Gastroesophageal sphincter (tissue), 4 donors: ENCODE results near the gene WDR54. TPM values are rescaled to one million over a fixed set of nuclear protein-coding genes. Genes with fewer than 3 reads are reported as not detected.
"Not testable (repeated sequence)": the region's sequence is repeated elsewhere in the genome, so short reads cannot be mapped to it uniquely, and the experiment has no call there.

Experiments used
- ATAC-seq: fragments of 150-250 bp; one replicate; pipeline ENCODE4 v1.9.1; 2016; ENCODE audit warnings: mild to moderate bottlenecking, moderate library complexity
- H3K27ac ChIP-seq, 4 donors: fragments of 200-600 bp; sonication (generic) in 3 of 4; 1 replicate in 3 of 4; 2 replicates in 1 of 4; pipeline ENCODE4 v1.5.1; 2016 to 2019
- H3K27me3 ChIP-seq: fragments of 200-600 bp; sonication (generic); one replicate; pipeline ENCODE4 v1.5.1; 2019
- H3K36me3 ChIP-seq, 2 donors: fragments of 200-600 bp; sonication (generic); one replicate each; pipeline ENCODE4 v1.5.1; 2019; ENCODE audit warnings: control low read depth in 1 of 2
- H3K4me1 ChIP-seq, 3 donors: fragments of 200-600 bp; sonication (generic); 1 replicate in 2 of 3; 2 replicates in 1 of 3; pipeline ENCODE4 v1.5.1; 2016 to 2019; ENCODE audit warnings: control low read depth in 2 of 3
- H3K4me3 ChIP-seq, 2 donors: fragments of 200-600 bp; sonication (generic); one replicate each; pipeline ENCODE4 v1.5.1; 2019; ENCODE audit warnings: mild to moderate bottlenecking in 1 of 2, moderate library complexity in 1 of 2
- H3K9me3 ChIP-seq, 3 donors: fragments of 200-600 bp; sonication (generic); one replicate each; pipeline ENCODE4 v1.5.1; 2017 to 2019; ENCODE audit warnings: control low read depth in 2 of 3
- CTCF ChIP-seq, 4 experiments: fragments of 200-600 bp in 2 of 4; fragments of 450-650 bp in 2 of 4; sonication (generic) in 1 of 4; IDR thresholded peaks; one replicate each; pipeline ENCODE4 v1.5.1; 2017 to 2019; ENCODE audit warnings: antibody characterized with exemption in 4 of 4, mild to moderate bottlenecking in 2 of 4, moderate library complexity in 2 of 4
- EP300 ChIP-seq: sonication (generic); formaldehyde crosslinking; IDR thresholded peaks from one replicate; pipeline ENCODE4 v1.6.1; 2017; ENCODE audit warnings: antibody characterized with exemption, mild to moderate bottlenecking
- POLR2A ChIP-seq, 2 donors: fragments of 450-650 bp; IDR thresholded peaks; one replicate each; pipeline ENCODE4 v1.6.1; 2017; ENCODE audit warnings: antibody characterized with exemption in 2 of 2, mild to moderate bottlenecking in 2 of 2, moderate library complexity in 1 of 2
- POLR2AphosphoS5 ChIP-seq: sonication (generic); formaldehyde crosslinking; IDR thresholded peaks from one replicate; pipeline ENCODE4 v1.6.1; 2017; ENCODE audit warnings: antibody characterized with exemption
- WGBS, 2 donors: methylation state at CpG; one replicate each; pipeline ENCODE4 v1.1.5; 2018; ENCODE audit warnings: low coverage in 1 of 2; 5-methylcytosine and 5-hydroxymethylcytosine counted together
- total RNA-seq, 4 donors: library from RNA; depleted of rRNA; stranded (reverse); fragments of >200 nt; gene quantifications; one replicate each; pipeline ENCODE4 v1.1.0, GENCODE V29; 2016

Gene WDR54
- total RNA-seq, 4 donors from 2014 or later, result 4.2 to 12.4 (median 8.8) TPM

GRCh38 chr2:74439803-74440377 lies 18.4 kb downstream of the WDR54 start:
- H3K4me1 ChIP-seq, result peaks cover 0 to 66% (median 13%) of the 10 kb centered on the region in 3 donors

GRCh38 chr2:74440378-74441169 lies 19.0 kb downstream of the WDR54 start:
- H3K9me3 ChIP-seq, result no peaks in the 10 kb centered on the region
- peaks cover 0 to 66% (median 13%) of the 10 kb centered on the region in 3 donors for H3K4me1 ChIP-seq
- H3K36me3 ChIP-seq, result no peaks in the 10 kb centered on the region
- peaks cover 29% of the 10 kb centered on the region for H3K27me3 ChIP-seq
- peak overlapping the region; percentile 15 to 88 (median 77) for H3K27ac ChIP-seq
- TF ChIP-seq POLR2A (IDR thresholded peaks at IDR 0.05) (peak; percentile 22 to 37), CTCF (IDR thresholded peaks at IDR 0.05) (peak in 3 of 4 experiments; percentile 33 to 67 (median 57)), POLR2AphosphoS5 (peak; percentile 26), EP300 (no peak)
- ATAC-seq, result peak; percentile 95
- no CpG with 5 or more reads among the region's 45 CpGs for WGBS, 2 donors
- H3K4me3 ChIP-seq, result peak overlapping the region; percentile 48 to 49

More at GRCh38 chr2:74439803-74440377, 18.4 kb downstream of the WDR54 start:
- H3K4me3 ChIP-seq, result peak overlapping the region; percentile 48 to 49
- peak; percentile 56 for ATAC-seq
- peak overlapping the region; percentile 15 to 88 (median 77) for H3K27ac ChIP-seq
- peaks cover 29% of the 10 kb centered on the region for H3K27me3 ChIP-seq
- WGBS, 2 donors, result 0 to 7% methylated on average over 3 to 4 of the region's 14 CpGs
- TF ChIP-seq POLR2AphosphoS5 (peak; percentile 21), POLR2A (IDR thresholded peaks at IDR 0.05) (no peak)
- H3K9me3 ChIP-seq, result no peaks in the 10 kb centered on the region
- no peaks in the 10 kb centered on the region for H3K36me3 ChIP-seq

- Histone ChIP-seq H3K27me3 (peaks cover 29% of the 10 kb centered on the region), H3K9me3 (no peaks in the 10 kb centered on the region), H3K4me3 (peak overlapping the region; percentile 48 to 49), H3K4me1 (peaks cover 0 to 60% (median 13%) of the 10 kb centered on the region in 3 donors), H3K36me3 (no peaks in the 10 kb centered on the region), H3K27ac (peak overlapping the region in 3 of 4 donors; percentile 70 to 88 (median 84))
- WGBS, 2 donors, result 15 to 64% methylated on average over 6 to 10 of the region's 33 CpGs
- ATAC-seq, result no peak
- TF ChIP-seq CTCF (IDR thresholded peaks at IDR 0.05), result peak in 1 of 4 experiments; percentile 3
- no peak for TF ChIP-seq POLR2AphosphoS5
These were observed 19.7 kb downstream of the WDR54 start for GRCh38 chr2:74441170-74441689.

- 19 to 28% methylated on average over 6 to 7 of the region's 75 CpGs for WGBS, 2 donors
- H3K4me3 ChIP-seq, result peak within 1 kb of the TSS; percentile 48 to 49
- H3K9me3 ChIP-seq, result no peaks in the 10 kb centered on the region
- TF ChIP-seq CTCF (IDR thresholded peaks at IDR 0.05), result no peak
- TF ChIP-seq EP300, result no peak
- no peak for TF ChIP-seq POLR2AphosphoS5
- TF ChIP-seq POLR2A (IDR thresholded peaks at IDR 0.05), result no peak
- H3K27ac ChIP-seq, result peak within 1 kb of the TSS; percentile 6 to 88 (median 77)
- H3K27me3 ChIP-seq, result peaks cover 29% of the 10 kb centered on the region
- peak; percentile 10 for ATAC-seq
- no peaks in the 10 kb centered on the region for H3K36me3 ChIP-seq
- H3K4me1 ChIP-seq, result peaks cover 0 to 54% (median 13%) of the 10 kb centered on the region in 3 donors
These were observed 20.4 kb downstream of the WDR54 start, which contains the start of gene RTKN for GRCh38 chr2:74441690-74442482. TSS of gene RTKN (minus strand) at chr2:74441937. CDS start at chr2:74441816, 121 bp downstream.

GRCh38 chr2:74442483-74443297 lies 21.2 kb downstream of the WDR54 start:
- peaks cover 0 to 46% (median 13%) of the 10 kb centered on the region in 3 donors for H3K4me1 ChIP-seq
- not testable (repeated sequence) for H3K9me3 ChIP-seq, ATAC-seq, H3K27ac ChIP-seq, H3K36me3 ChIP-seq
- 86 to 89% methylated on average over 6 to 12 of the region's 16 CpGs for WGBS, 2 donors
- H3K27me3 ChIP-seq, result peaks cover 29% of the 10 kb centered on the region
- H3K4me3 ChIP-seq, result peak overlapping the region in 1 of 2 donors; percentile 49
